Smooth muscle cell of trachea (primary cell): ENCODE data around the gene FAM209A. TPM values are rescaled to one million over a fixed set of nuclear protein-coding genes. Genes with fewer than 3 reads are reported as not detected.

ENCODE experiments used
- total RNA-seq: library from RNA; depleted of rRNA; stranded (reverse); fragments of >200 nt; gene quantifications from 2 replicates; pipeline ENCODE4 v1.2.1, GENCODE V29; 2014

The FAM209A gene, protein sequence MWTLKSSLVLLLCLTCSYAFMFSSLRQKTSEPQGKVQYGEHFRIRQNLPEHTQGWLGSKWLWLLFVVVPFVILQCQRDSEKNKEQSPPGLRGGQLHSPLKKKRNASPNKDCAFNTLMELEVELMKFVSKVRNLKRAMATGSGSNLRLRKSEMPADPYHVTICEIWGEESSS
- not detected in 2 replicates for total RNA-seq

DNA sequence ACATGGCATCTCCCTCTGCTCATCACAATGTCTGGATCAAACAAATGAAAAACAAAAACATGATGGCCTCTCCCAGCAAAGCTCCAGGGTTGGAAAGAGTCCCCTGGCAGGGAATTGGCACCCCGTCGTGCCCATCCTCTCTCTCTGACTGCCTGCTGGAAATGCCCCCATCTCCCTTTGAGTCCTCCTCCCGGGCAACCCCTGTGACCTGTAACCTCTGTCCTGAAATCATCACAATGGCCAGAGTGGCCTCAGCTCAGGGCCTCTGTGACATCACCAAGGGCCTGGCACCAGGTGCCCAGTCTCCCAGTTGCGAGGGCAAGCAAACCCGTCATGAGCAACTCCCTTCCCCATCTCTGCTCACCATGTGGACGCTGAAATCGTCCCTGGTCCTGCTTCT, at the start of gene FAM209A:
TSS of gene FAM209A (plus strand) at position 301 of the 400 bp plus-strand sequence. CDS start at position 366, 65 bp downstream.

DNA sequence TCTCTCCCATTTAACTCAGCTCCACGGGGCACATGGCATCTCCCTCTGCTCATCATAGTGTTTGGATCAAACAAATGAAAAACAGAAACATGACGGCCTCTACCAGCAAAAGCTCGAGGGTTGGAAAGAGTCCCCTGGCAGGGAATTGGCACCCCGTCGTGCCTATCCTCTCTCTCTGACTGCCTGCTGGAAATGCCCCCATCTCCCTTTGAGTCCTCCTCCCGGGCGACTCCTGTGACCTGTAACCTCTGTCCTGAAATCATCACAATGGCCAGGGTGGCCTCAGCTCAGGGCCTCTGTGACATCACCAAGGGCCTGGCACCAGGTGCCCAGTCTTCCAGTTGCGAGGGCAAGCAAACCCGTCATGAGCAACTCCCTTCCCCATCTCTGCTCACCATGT, 8.4 kb downstream of the FAM209A start, which contains the start of gene FAM209B:
TSS of gene FAM209B (plus strand) at position 301 of the 400 bp plus-strand sequence. CDS start at position 397, 96 bp downstream.

Other genes starting within 250 kb of the FAM209A start
- 46.3 and 63.2 TPM in 2 replicates for gene FAM210B, start 165.8 kb upstream of the FAM209A start, total RNA-seq
- gene AURKA, start 132.5 kb upstream of the FAM209A start, total RNA-seq, result 10.4 and 66.9 TPM in 2 replicates
- gene CSTF1, start 132.1 kb upstream of the FAM209A start, total RNA-seq, result 44.9 and 52.8 TPM in 2 replicates
- gene CASS4, start 112.5 kb upstream of the FAM209A start, total RNA-seq, result 10.5 and 12.4 TPM in 2 replicates
- gene RTF2, start 56.1 kb upstream of the FAM209A start, total RNA-seq, result 109 and 119 TPM in 2 replicates
- not detected in 2 replicates for gene FAM209B, start 8.5 kb downstream of the FAM209A start, total RNA-seq
- not detected in 2 replicates for gene TFAP2C, start 104.6 kb downstream of the FAM209A start, total RNA-seq